SK-N-MC (cell line): Measurements from ENCODE around the gene SMAP1.

Experiments
- EZH2 ChIP-seq: fragments of 200-600 bp; sonication (generic); IDR thresholded peaks from one replicate; pipeline ENCODE4 v1.6.1; 2017; ENCODE audit warnings: antibody characterized with exemption
- POLR2AphosphoS5 ChIP-seq: IDR thresholded peaks from 2 replicates; pipeline ENCODE4 v1.6.1; 2012; ENCODE audit warnings: mild to moderate bottlenecking, low read depth, low read length, borderline replicate concordance

- TF ChIP-seq EZH2 (no peak), POLR2AphosphoS5 (no peak)
These were observed 71.9 kb downstream of the SMAP1 start for GRCh38 chr6:70739534-70739933.
